Endothelial cell (in vitro differentiated cells): ENCODE measurements around the gene TADA2A. TPM values are rescaled to one million over a fixed set of nuclear protein-coding genes. Genes with fewer than 3 reads are reported as not detected.
"Not testable (repeated sequence)": the region's sequence is repeated elsewhere in the genome, so short reads cannot be mapped to it uniquely, and the experiment has no call there.

Experiments
- DNase-seq: peaks from one replicate; pipeline ENCODE4 v3.0.0; 2021; ENCODE audit warnings: low spot score
- H3K27ac Mint-ChIP-seq: one replicate; pipeline ENCODE4 v1.8.0; 2021; ENCODE audit warnings: mixed read lengths, inconsistent platforms; ENCODE audit not compliant: unreplicated experiment
- H3K27me3 Mint-ChIP-seq: one replicate; pipeline ENCODE4 v1.8.0; 2021; ENCODE audit warnings: mild to moderate bottlenecking, moderate library complexity, mixed read lengths, inconsistent platforms; ENCODE audit not compliant: unreplicated experiment
- H3K36me3 Mint-ChIP-seq: one replicate; pipeline ENCODE4 v1.8.0; 2021; ENCODE audit warnings: mild to moderate bottlenecking, low read depth, mixed read lengths, inconsistent platforms; ENCODE audit not compliant: unreplicated experiment
- H3K4me1 Mint-ChIP-seq: one replicate; pipeline ENCODE4 v1.8.0; 2021; ENCODE audit warnings: mild to moderate bottlenecking, mixed read lengths, inconsistent platforms; ENCODE audit not compliant: unreplicated experiment
- H3K4me3 Mint-ChIP-seq: one replicate; pipeline ENCODE4 v1.8.0; 2021; ENCODE audit warnings: mild to moderate bottlenecking, mixed read lengths, inconsistent platforms; ENCODE audit not compliant: unreplicated experiment
- H3K9me3 Mint-ChIP-seq: one replicate; pipeline ENCODE4 v1.8.0; 2021; ENCODE audit warnings: mixed read lengths, inconsistent platforms; ENCODE audit not compliant: unreplicated experiment
- CTCF ChIP-seq: fragments of 200-600 bp; sonication (generic); IDR thresholded peaks from one replicate; pipeline ENCODE4 v1.5.0; 2021; ENCODE audit warnings: antibody characterized with exemption; ENCODE audit not compliant: unreplicated experiment
- total RNA-seq: library from RNA; stranded (reverse); fragmentation: NEBNext Ultra II Directional; extraction: Animal tissue kit (Norgen Biotek cat#: 25700); gene quantifications from one replicate; pipeline ENCODE4 v1.2.1, GENCODE V29; 2021; ENCODE audit not compliant: unreplicated experiment

The TADA2A gene
- total RNA-seq, 1 donor from 2014 or later, result 24.7 TPM

- no peak overlapping the region for H3K4me3 Mint-ChIP-seq
- no peak for TF ChIP-seq CTCF
- H3K27me3 Mint-ChIP-seq, result no peaks in the 10 kb centered on the region
- no peaks in the 10 kb centered on the region for H3K9me3 Mint-ChIP-seq
- DNase-seq, result no peak
- H3K27ac Mint-ChIP-seq, result no peak overlapping the region
- no peaks in the 10 kb centered on the region for H3K36me3 Mint-ChIP-seq
- peaks cover 3% of the 10 kb centered on the region for H3K4me1 Mint-ChIP-seq
These were observed 22.8 kb downstream of the TADA2A start for GRCh38 chr17:37429453-37429852.

GRCh38 chr17:37430051-37430627 lies 23.5 kb downstream of the TADA2A start:
- DNase-seq, result no peak
- no peaks in the 10 kb centered on the region for H3K36me3 Mint-ChIP-seq
- H3K27ac Mint-ChIP-seq, result no peak overlapping the region
- H3K4me3 Mint-ChIP-seq, result no peak overlapping the region
- H3K27me3 Mint-ChIP-seq, result no peaks in the 10 kb centered on the region
- peaks cover 3% of the 10 kb centered on the region for H3K4me1 Mint-ChIP-seq
- no peak for TF ChIP-seq CTCF
- H3K9me3 Mint-ChIP-seq, result no peaks in the 10 kb centered on the region

GRCh38 chr17:37432671-37433070 lies 26.0 kb downstream of the TADA2A start:
- DNase-seq, result no peak
- TF ChIP-seq CTCF, result no peak
- H3K4me1 Mint-ChIP-seq, result peaks cover 3% of the 10 kb centered on the region
- no peaks in the 10 kb centered on the region for H3K27me3 Mint-ChIP-seq
- H3K4me3 Mint-ChIP-seq, result no peak overlapping the region
- H3K9me3 Mint-ChIP-seq, result no peaks in the 10 kb centered on the region
- H3K27ac Mint-ChIP-seq, result no peak overlapping the region
- peaks cover 4% of the 10 kb centered on the region for H3K36me3 Mint-ChIP-seq

GRCh38 chr17:37438141-37438540 lies 31.5 kb downstream of the TADA2A start:
- peaks cover 10% of the 10 kb centered on the region for H3K36me3 Mint-ChIP-seq
- H3K4me3 Mint-ChIP-seq, result no peak overlapping the region
- no peaks in the 10 kb centered on the region for H3K4me1 Mint-ChIP-seq
- no peak for DNase-seq
- H3K9me3 Mint-ChIP-seq, result no peaks in the 10 kb centered on the region
- H3K27ac Mint-ChIP-seq, result no peak overlapping the region
- no peaks in the 10 kb centered on the region for H3K27me3 Mint-ChIP-seq
- TF ChIP-seq CTCF, result peak; percentile 24

- H3K36me3 Mint-ChIP-seq, result peaks cover 10% of the 10 kb centered on the region
- H3K27ac Mint-ChIP-seq, result no peak overlapping the region
- H3K4me1 Mint-ChIP-seq, result no peaks in the 10 kb centered on the region
- no peaks in the 10 kb centered on the region for H3K9me3 Mint-ChIP-seq
- TF ChIP-seq CTCF, result no peak
- H3K4me3 Mint-ChIP-seq, result no peak overlapping the region
- no peak for DNase-seq
- no peaks in the 10 kb centered on the region for H3K27me3 Mint-ChIP-seq
These were observed 33.7 kb downstream of the TADA2A start for GRCh38 chr17:37440424-37440823.

- not testable (repeated sequence) for H3K27ac Mint-ChIP-seq, H3K4me3 Mint-ChIP-seq, H3K36me3 Mint-ChIP-seq, H3K27me3 Mint-ChIP-seq, H3K9me3 Mint-ChIP-seq, H3K4me1 Mint-ChIP-seq, DNase-seq
These were observed 34.8 kb downstream of the TADA2A start for GRCh38 chr17:37441369-37442014.
